HUES64 (cell line): ENCODE data around the gene COX5A.
A peak's percentile ranks its signal among the peaks of the same experiment; 100 is the strongest.
"Not testable (repeated sequence)": the region's sequence is repeated elsewhere in the genome, so short reads cannot be mapped to it uniquely, and the experiment has no call there.

ENCODE experiments used
- H3K27ac ChIP-seq: 2 replicates; pipeline ENCODE4 v1.7.0; 2013; ENCODE audit warnings: low read depth, low read length, inconsistent platforms
- H3K27me3 ChIP-seq: 2 replicates; pipeline ENCODE4 v1.6.1; 2013; ENCODE audit warnings: mild to moderate bottlenecking, low read length; ENCODE audit not compliant: insufficient read depth
- H3K36me3 ChIP-seq: 2 replicates; pipeline ENCODE4 v1.6.1; 2013; ENCODE audit warnings: mild to moderate bottlenecking, low read length; ENCODE audit not compliant: insufficient read depth
- H3K4me1 ChIP-seq: 2 replicates; pipeline ENCODE4 v1.6.1; 2013; ENCODE audit warnings: mild to moderate bottlenecking, low read length, moderate library complexity; ENCODE audit not compliant: insufficient read depth
- H3K4me3 ChIP-seq: 2 replicates; pipeline ENCODE4 v1.5.1; 2013; ENCODE audit warnings: mild to moderate bottlenecking, low read length, moderate library complexity
- H3K9ac ChIP-seq: 2 replicates; pipeline ENCODE4 v1.6.1; 2013; ENCODE audit warnings: mild to moderate bottlenecking, low read depth, low read length
- H3K9me3 ChIP-seq: 2 replicates; pipeline ENCODE4 v1.6.1; 2013; ENCODE audit warnings: low read depth, low read length; ENCODE audit not compliant: insufficient read depth
- WGBS: fragments of 150-250, 120-280 bp; methylation state at CpG from one replicate; pipeline ENCODE4 v1.1.7; 2013; ENCODE audit warnings: missing lambda C conversion rate; 5-methylcytosine and 5-hydroxymethylcytosine counted together

COX5A gene

DNA sequence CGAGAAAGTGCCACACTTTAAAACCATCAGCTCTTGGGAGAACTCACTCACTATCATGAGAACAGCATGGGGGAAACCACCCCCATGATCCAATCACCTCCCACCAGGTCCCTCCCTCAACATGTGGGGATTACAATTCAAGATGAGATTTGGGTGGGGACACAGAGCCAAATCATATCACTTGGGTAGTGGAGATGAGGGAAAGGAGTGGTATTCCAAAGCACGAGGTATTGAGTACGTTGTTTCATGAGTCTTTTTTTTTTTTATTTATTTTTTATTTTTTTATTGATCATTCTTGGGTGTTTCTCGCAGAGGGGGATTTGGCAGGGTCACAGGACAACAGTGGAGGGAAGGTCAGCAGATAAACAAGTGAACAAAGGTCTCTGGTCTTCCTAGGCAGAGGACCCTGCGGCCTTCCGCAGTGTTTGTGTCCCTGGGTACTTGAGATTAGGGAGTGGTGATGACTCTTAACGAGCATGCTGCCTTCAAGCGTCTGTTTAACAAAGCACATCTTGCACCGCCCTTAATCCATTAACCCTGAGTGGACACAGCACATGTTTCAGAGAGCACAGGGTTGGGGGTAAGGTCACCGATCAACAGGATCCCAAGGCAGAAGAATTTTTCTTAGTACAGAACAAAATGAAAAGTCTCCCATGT lies 50.2 kb downstream of the COX5A start:
- not testable (repeated sequence) for H3K27me3 ChIP-seq, H3K9ac ChIP-seq, H3K9me3 ChIP-seq, H3K27ac ChIP-seq, H3K4me1 ChIP-seq, H3K4me3 ChIP-seq
- WGBS, result 100% methylated on average over 2 of the region's 10 CpGs
- H3K36me3 ChIP-seq, result peaks cover 17% of the 10 kb centered on the region

GRCh38 chr15:74885461-74885860 lies 52.4 kb downstream of the COX5A start:
- no peaks in the 10 kb centered on the region for H3K4me1 ChIP-seq
- H3K27me3 ChIP-seq, result no peaks in the 10 kb centered on the region
- H3K27ac ChIP-seq, result no peak overlapping the region
- H3K4me3 ChIP-seq, result no peak overlapping the region
- peaks cover 15% of the 10 kb centered on the region for H3K9me3 ChIP-seq
- 92% methylated on average over 4 of the region's 5 CpGs for WGBS
- no peak overlapping the region for H3K9ac ChIP-seq
- no peaks in the 10 kb centered on the region for H3K36me3 ChIP-seq

DNA sequence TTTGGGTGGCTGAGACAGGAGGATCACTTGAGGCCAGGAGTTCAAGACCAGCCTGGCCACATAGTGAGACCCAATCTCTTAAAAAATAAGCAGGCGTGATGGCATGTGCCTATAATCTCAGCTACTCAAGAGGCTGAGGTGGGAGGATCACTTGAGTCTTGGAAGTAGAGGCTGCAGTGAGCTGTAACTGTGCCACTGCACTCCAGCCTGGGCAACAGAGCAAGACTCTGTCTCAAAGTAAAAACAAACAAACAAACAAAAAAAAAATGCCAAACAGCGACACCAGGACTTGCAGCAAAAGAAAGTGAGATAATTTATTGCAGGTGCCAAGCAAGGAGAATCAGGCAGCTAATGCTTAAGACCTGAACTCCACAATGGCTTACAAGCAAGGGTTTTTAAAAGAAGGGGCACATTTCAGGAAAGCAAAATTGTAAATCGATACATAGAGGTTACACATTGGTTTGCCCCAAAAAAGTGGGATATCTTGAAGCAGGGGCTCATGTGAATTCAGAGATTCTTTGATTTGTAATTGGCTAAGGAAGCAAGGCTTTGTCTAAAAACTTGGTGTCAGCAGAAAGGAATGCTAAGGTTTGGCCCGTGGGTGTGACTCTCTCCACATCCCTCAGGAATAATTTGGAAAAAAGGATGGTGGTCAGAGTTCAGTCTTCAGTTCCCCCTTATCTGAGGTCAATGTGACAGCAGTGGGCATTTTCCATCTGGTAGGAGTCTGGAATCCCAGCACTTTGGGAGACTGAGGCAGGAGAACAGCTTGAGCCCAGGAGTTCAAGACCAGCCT lies 53.2 kb downstream of the COX5A start:
- 80% methylated on average over 4 of the region's 4 CpGs for WGBS
- H3K4me3 ChIP-seq, result no peak overlapping the region
- no peaks in the 10 kb centered on the region for H3K27me3 ChIP-seq
- peaks cover 15% of the 10 kb centered on the region for H3K9me3 ChIP-seq
- no peaks in the 10 kb centered on the region for H3K4me1 ChIP-seq
- H3K36me3 ChIP-seq, result no peaks in the 10 kb centered on the region
- no peak overlapping the region for H3K27ac ChIP-seq
- no peak overlapping the region for H3K9ac ChIP-seq

DNA sequence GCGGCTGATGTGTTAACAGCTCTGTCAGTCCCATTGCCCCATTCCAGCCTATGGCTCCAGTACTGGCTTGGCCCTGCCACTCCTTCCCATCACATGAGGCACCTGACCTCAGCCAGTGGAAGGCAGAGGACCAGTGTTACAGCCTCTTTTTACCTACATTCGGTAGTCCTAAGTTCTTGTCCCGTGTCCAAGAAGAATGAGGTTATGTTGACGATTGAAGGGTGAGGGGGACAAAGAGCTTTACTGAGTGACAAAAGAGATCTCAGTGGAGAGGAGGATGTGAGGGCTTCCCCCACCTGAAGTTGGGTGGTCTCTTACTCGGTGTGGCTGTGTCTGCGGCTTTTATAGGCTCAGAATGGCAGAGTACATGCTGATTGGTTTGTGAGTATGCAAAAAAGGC lies 55.3 kb downstream of the COX5A start:
- no peak overlapping the region for H3K4me3 ChIP-seq
- H3K36me3 ChIP-seq, result no peaks in the 10 kb centered on the region
- peaks cover 15% of the 10 kb centered on the region for H3K9me3 ChIP-seq
- H3K27ac ChIP-seq, result no peak overlapping the region
- no peak overlapping the region for H3K9ac ChIP-seq
- H3K4me1 ChIP-seq, result no peaks in the 10 kb centered on the region
- WGBS, result 91% methylated on average over 6 of the region's 6 CpGs
- no peaks in the 10 kb centered on the region for H3K27me3 ChIP-seq

DNA sequence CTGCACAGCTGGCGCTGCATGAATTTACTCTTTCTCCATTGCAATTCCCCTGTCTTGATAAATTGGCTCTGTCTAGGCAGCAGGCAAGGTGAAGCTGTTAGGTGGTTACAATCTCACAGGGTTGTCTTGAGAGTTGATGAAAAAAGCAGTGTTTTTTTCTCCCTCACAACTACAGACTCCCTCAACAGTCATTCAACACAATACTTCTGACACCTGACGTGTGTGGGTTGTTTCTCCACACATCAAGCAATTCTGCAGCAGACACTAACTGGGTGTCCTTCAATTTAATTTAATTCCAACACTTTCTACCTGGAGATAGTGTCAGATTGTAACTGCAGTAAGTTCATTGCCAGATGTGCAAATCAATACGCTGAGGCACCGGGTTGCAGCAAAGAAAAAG lies 59.6 kb downstream of the COX5A start:
- no peaks in the 10 kb centered on the region for H3K36me3 ChIP-seq
- H3K27ac ChIP-seq, result no peak overlapping the region
- H3K9ac ChIP-seq, result no peak overlapping the region
- peaks cover 15% of the 10 kb centered on the region for H3K9me3 ChIP-seq
- H3K4me1 ChIP-seq, result no peaks in the 10 kb centered on the region
- H3K4me3 ChIP-seq, result no peak overlapping the region
- H3K27me3 ChIP-seq, result no peaks in the 10 kb centered on the region
- WGBS, result 75% methylated on average over 4 of the region's 4 CpGs

DNA sequence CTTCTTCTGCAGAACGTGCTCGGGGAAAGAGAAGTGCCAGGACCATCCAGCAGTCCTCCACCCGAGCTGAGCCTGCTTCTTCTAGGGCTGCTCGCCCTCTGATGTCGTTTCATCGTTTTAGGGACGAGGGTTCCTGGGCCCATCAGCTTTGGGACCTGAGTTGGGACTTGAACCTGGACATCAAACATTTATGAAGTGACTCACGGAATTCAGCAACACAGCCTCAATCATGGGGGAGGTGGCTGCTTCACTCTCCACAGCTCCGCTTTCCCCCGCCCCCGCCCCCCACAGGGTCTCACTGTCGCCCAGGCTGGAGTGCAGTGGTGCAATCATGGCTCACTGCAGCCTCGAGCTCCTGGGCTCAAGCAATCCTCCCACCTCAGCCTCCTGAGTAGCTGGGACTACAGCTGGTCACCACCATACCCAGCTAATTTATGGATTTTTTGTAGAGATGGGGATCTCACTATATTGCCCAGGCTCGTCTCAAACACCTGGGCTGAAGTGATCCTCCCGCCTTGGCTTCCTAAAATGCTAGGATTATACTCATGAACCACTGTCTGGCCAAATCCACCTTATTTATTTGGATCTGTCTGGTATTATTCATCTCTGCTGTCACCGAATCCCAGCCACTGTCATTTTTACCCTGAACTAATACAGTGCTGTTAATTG lies 64.0 kb downstream of the COX5A start:
- peaks cover 9% of the 10 kb centered on the region; the same call in 1 of the 2 replicates for H3K4me1 ChIP-seq
- peak overlapping the region; percentile 38; the same call in 1 of the 2 replicates for H3K27ac ChIP-seq
- no peaks in the 10 kb centered on the region; the same call in 1 of the 2 replicates for H3K36me3 ChIP-seq
- H3K27me3 ChIP-seq, result no peaks in the 10 kb centered on the region
- 29% methylated on average over 15 of the region's 16 CpGs for WGBS
- peak overlapping the region; percentile 93 for H3K4me3 ChIP-seq
- 0 out of 2 replicates have a peak overlapping the region, but pooled peaks have one; percentile 8 for H3K9ac ChIP-seq
- no peaks in the 10 kb centered on the region for H3K9me3 ChIP-seq

DNA sequence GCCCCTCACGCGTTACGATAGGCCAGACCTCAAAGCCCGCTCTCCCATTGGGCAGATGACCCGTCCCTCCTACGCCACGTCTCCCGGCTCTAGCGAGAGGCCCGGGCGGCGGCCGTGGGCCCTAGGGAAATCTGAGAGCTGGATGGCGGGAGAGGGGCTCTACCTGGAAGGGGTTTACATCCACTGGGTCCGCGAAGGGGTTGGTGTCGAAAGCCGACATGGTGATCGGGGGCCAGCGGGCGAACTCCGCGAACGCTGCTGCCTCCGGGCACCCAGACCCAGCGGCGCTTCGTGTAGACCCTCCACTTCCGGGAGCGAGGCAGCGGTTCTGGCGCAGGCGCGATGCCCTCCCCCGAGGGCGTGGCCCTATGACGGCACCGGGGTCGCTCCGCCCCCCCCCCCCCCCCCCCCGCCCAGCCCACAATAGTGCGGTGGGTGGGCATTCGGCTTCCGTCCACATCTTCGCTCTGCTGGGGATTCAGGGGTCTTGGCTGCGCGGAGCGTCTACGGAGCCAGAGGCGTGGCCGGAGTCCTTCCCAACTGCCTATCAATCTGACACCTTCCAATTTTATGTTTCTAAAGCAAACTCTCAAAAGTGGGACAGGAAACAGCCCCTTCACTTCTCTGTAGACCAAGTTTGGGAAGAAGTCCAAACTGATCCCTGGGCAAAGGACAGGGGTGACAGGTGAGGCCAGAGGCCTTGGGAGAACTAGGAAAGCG lies 64.7 kb downstream of the COX5A start, which contains the start of gene SCAMP2:
Gene SCAMP2, minus strand, starts transcription at position 330 of the 720 bp plus-strand sequence. Its CDS starts 110 bp downstream, at position 220.
- Histone ChIP-seq H3K9me3 (0 out of 2 replicates have a peak, but pooled peaks cover under 1% of the 10 kb centered on the region), H3K27me3 (no peaks in the 10 kb centered on the region), H3K27ac (peak within 1 kb of the TSS; percentile 88), H3K36me3 (peaks cover 2% of the 10 kb centered on the region), H3K4me1 (peaks cover 9% of the 10 kb centered on the region; the same call in 1 of the 2 replicates), H3K4me3 (peak within 1 kb of the TSS; percentile 93), H3K9ac (peak within 1 kb of the TSS; percentile 92)
- 1% methylated on average over 42 of the region's 52 CpGs for WGBS

- H3K4me1 ChIP-seq, result peaks cover 9% of the 10 kb centered on the region; the same call in 1 of the 2 replicates
- 0 out of 2 replicates have a peak, but pooled peaks cover 3% of the 10 kb centered on the region for H3K9me3 ChIP-seq
- H3K9ac ChIP-seq, result peak overlapping the region; percentile 92; the same call in 1 of the 2 replicates
- H3K27ac ChIP-seq, result peak overlapping the region; percentile 88; the same call in 1 of the 2 replicates
- no peaks in the 10 kb centered on the region for H3K27me3 ChIP-seq
- WGBS, result under 1% methylated on average over 11 of the region's 11 CpGs
- H3K36me3 ChIP-seq, result peaks cover 7% of the 10 kb centered on the region
- H3K4me3 ChIP-seq, result peak overlapping the region; percentile 93
Observed at GRCh38 chr15:74872702-74873035, 65.2 kb downstream of the COX5A start.

DNA sequence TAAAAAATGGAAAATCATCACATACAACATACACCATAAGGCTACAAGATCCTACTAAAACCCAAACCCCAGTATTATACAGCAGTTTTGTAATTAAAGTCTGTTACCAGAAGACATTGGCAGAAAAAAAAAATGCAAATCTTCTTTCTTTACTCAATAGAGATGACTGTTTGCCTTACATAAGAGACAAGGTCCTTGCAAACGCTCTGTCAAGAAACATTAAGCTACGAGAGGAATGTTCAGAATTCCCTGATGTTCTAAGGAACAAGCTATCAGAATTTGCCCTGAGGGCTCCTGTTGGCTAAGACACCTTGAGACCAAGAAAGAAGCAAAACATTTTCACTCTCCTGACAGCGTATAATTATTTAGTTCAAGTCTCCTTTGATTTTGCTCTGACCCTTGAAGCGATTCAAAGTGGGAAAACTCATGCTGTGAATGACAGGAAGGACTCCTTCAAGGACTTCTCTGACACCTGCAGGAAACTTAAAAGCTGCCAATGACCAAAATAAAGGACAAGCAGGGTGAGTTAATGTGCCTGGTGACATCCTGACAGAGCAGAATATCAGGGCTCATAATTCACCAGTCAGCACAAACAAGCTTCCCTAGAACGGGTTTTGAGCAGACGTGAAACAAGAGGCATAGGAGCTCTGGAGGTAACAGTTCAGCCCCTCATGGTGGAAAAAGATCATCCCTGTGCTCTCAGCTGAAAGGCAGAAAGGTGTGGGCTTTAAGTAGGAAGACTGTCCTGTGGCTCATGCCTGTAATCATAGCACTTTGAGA lies 67.2 kb downstream of the COX5A start:
- Histone ChIP-seq H3K27ac (peak overlapping the region; percentile 2; the same call in 1 of the 2 replicates), H3K4me1 (peaks cover 14% of the 10 kb centered on the region; the same call in 1 of the 2 replicates), H3K9me3 (0 out of 2 replicates have a peak, but pooled peaks cover 3% of the 10 kb centered on the region), H3K36me3 (peaks cover 10% of the 10 kb centered on the region), H3K27me3 (no peaks in the 10 kb centered on the region), H3K4me3 (no peak overlapping the region), H3K9ac (no peak overlapping the region)
- 35% methylated on average over 6 of the region's 6 CpGs for WGBS
